Activated CD4-positive, alpha-beta memory T cell treated with anti-CD3 and anti-CD28 coated beads for 36 hours (primary cell): Measurements from ENCODE around the gene NSD1. TPM values are rescaled to one million over a fixed set of nuclear protein-coding genes. Genes with fewer than 3 reads are reported as not detected.
"Not testable (repeated sequence)": the region's sequence is repeated elsewhere in the genome, so short reads cannot be mapped to it uniquely, and the experiment has no call there.

Experiments
- CTCF ChIA-PET: fragments of 350-600 bp; sonication (Branson Sonifier 250); formaldehyde crosslinking; loops from one replicate; lab custom pipeline; 2021; ENCODE audit warnings: antibody characterized with exemption, inconsistent platforms; lab: Charles Lee
- POLR2A ChIA-PET: fragments of 350-600 bp; sonication (Branson Sonifier 250); formaldehyde crosslinking; loops from one replicate; lab custom pipeline; 2021; ENCODE audit warnings: antibody characterized with exemption; lab: Charles Lee
- DNase-seq: peaks from one replicate; pipeline ENCODE4 v3.0.0-alpha.2; 2020
- H3K27ac Mint-ChIP-seq: one replicate; pipeline ENCODE4 v1.8.0; 2021; ENCODE audit warnings: mixed read lengths
- H3K27me3 Mint-ChIP-seq: one replicate; pipeline ENCODE4 v1.8.0; 2021; ENCODE audit warnings: mixed read lengths
- H3K36me3 Mint-ChIP-seq: one replicate; pipeline ENCODE4 v1.8.0; 2021; ENCODE audit warnings: mixed read lengths
- H3K4me1 Mint-ChIP-seq: one replicate; pipeline ENCODE4 v1.8.0; 2021; ENCODE audit warnings: low read depth, mixed read lengths
- H3K4me3 Mint-ChIP-seq: one replicate; pipeline ENCODE4 v1.8.0; 2021; ENCODE audit warnings: mild to moderate bottlenecking, mixed read lengths
- H3K9me3 Mint-ChIP-seq: one replicate; pipeline ENCODE4 v1.8.0; 2021; ENCODE audit warnings: mixed read lengths
- intact Hi-C: fragments of 100-400 bp; cut with micrococcal nuclease; formaldehyde crosslinking; loops from one replicate; pipeline ENCODE4 v1.15.1; 2023
- total RNA-seq, 2 experiments: library from RNA; stranded (reverse); gene quantifications; one replicate each; pipeline ENCODE4 v1.2.3, GENCODE V29; 2021

NSD1 gene
- total RNA-seq, 2 experiments from 2014 or later, result 54.6 to 55.5 TPM

DNA sequence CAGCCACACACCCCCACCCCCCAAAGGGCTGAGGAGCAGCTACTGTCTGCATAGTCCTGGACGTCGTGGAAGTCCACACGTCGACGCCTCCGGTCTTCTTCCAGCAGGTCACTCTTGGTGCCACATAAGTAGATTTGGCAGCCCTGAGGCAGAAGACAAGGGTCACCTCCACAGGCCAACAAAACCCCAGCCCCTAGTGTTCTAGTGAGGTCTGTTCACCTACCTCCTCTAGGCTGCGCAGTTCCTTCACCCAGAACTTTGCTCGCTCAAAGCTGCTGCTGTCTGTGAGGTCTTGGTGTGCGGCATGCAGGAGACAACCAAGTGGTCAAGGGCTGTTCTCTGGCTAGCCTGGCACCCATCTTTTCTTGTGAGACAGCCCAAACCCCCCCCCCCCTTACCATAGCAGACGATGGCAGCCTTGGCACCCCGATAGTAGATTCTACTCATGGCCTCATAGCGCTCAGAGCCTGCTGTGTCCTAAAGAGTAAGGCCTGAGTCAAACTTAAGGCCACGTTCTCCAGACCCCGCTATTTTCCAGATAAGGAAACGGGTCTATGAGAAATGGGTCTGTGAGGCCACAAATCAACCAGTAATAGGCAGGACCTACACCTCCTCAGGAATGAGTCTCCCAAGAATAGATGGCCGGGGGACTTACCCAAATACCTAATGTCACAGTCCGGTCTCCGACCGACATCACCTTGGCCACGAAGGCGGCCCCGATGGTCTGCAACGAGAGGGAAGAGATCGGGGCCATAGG, 169.0 kb downstream of the NSD1 start:
- no peaks in the 10 kb centered on the region for H3K27me3 Mint-ChIP-seq
- H3K36me3 Mint-ChIP-seq, result peaks cover 32% of the 10 kb centered on the region
- intact Hi-C loops, result loop anchor here (1.0 to 5.0 kb wide), 3 partner anchors 10 to 188 kb away; partner anchors contain the start of gene NSD1
- peak overlapping the region; percentile 96 for H3K4me3 Mint-ChIP-seq
- H3K9me3 Mint-ChIP-seq, result no peaks in the 10 kb centered on the region
- POLR2A ChIA-PET, result interaction anchor here (1.7 to 2.0 kb wide), 2 partner anchors 10 to 25 kb away, joined by 3 to 7 read pairs; partner anchors contain the start of gene MXD3
- H3K27ac Mint-ChIP-seq, result peak overlapping the region; percentile 67
- peaks cover 56% of the 10 kb centered on the region for H3K4me1 Mint-ChIP-seq
- CTCF ChIA-PET, result interaction anchor here (1.3 to 2.0 kb wide), 8 partner anchors 7 to 199 kb away, joined by 3 to 14 read pairs (median 4); no protein-coding TSS in a partner anchor
- DNase-seq, result no peak

DNA sequence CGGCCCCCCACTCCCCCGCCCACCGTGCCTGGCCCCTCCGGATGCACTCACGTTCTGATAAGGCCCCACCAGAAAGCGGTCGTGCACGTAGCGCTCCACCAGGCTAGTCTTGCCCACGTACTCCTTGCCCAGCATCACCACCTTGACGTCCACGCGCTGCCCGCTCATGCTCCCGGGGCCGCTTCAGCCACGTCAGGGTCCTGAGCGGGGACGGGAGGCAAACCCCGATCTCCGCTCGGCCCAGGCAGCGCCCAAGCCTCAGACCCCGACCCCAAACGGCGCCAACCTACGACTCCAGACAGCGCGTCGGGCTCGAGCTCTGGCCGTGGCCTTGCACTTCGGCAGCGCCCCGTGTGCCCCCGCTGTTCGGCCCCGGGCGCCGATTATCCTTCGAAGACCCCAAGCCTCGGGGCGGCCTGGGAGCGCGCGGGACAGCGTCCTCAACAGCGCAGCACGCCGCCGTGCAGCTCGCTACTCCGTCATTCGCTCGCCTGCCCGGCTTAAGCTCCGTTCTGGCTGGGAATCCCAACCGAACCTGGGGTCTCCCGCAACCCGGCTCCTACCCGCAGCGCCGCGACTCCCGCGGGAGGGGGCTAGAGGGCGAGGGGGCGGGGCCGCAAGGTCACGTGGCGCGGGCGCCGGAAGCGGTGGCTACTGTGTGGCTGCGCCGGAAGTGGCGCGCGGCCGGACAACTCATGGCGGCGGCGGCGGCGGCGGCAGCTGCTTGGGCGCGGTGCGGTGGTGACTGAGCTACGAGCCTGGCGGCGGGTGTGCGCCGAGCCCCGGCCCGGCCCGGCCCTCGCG, 169.8 kb downstream of the NSD1 start, which contains the start of the genes PRELID1 and RAB24:
PRELID1 (plus strand) TSS at position 679 of the 804 bp plus-strand sequence. CDS start 187 bp downstream, outside the sequence.
RAB24 (minus strand) TSS at position 599 of the 804 bp plus-strand sequence; CDS start at position 168, 431 bp downstream.
- H3K27me3 Mint-ChIP-seq, result no peaks in the 10 kb centered on the region
- ChIA-PET POLR2A (interaction anchor here (0.8 to 2.0 kb wide), 5 partner anchors 9 to 169 kb away, joined by 3 to 7 read pairs (median 4); partner anchors contain the start of genes LMAN2 and MXD3), CTCF (interaction anchor here (1.0 to 1.4 kb wide), 5 partner anchors 9 to 189 kb away, joined by 3 to 8 read pairs (median 6); partner anchors contain the start of gene LMAN2)
- intact Hi-C loops, result loop anchor here (1.0 to 5.0 kb wide), 3 partner anchors 9 to 189 kb away; partner anchors contain the start of gene NSD1
- H3K36me3 Mint-ChIP-seq, result peaks cover 32% of the 10 kb centered on the region
- peaks cover 56% of the 10 kb centered on the region for H3K4me1 Mint-ChIP-seq
- peak; percentile 94 for DNase-seq
- peak within 1 kb of the TSS; percentile 96 for H3K4me3 Mint-ChIP-seq
- H3K9me3 Mint-ChIP-seq, result no peaks in the 10 kb centered on the region
- peak within 1 kb of the TSS; percentile 82 for H3K27ac Mint-ChIP-seq

GRCh38 chr5:177303925-177304391, 170.4 kb downstream of the NSD1 start:
- ChIA-PET CTCF (interaction anchor here (1.0 to 1.4 kb wide), 6 partner anchors 9 to 196 kb away, joined by 3 to 8 read pairs (median 5); partner anchors contain the start of gene LMAN2), POLR2A (interaction anchor here (0.8 to 2.0 kb wide), 5 partner anchors 8 to 169 kb away, joined by 3 to 7 read pairs (median 4); partner anchors contain the start of genes LMAN2 and MXD3)
- Mint-ChIP-seq H3K27ac (peak overlapping the region; percentile 82), H3K27me3 (no peaks in the 10 kb centered on the region), H3K9me3 (no peaks in the 10 kb centered on the region), H3K36me3 (peaks cover 32% of the 10 kb centered on the region), H3K4me3 (peak overlapping the region; percentile 96), H3K4me1 (peaks cover 58% of the 10 kb centered on the region)
- intact Hi-C loops, result loop anchor here (1.0 to 5.0 kb wide), 3 partner anchors 8 to 189 kb away; partner anchors contain the start of gene NSD1
- peak; percentile 39 for DNase-seq

DNA sequence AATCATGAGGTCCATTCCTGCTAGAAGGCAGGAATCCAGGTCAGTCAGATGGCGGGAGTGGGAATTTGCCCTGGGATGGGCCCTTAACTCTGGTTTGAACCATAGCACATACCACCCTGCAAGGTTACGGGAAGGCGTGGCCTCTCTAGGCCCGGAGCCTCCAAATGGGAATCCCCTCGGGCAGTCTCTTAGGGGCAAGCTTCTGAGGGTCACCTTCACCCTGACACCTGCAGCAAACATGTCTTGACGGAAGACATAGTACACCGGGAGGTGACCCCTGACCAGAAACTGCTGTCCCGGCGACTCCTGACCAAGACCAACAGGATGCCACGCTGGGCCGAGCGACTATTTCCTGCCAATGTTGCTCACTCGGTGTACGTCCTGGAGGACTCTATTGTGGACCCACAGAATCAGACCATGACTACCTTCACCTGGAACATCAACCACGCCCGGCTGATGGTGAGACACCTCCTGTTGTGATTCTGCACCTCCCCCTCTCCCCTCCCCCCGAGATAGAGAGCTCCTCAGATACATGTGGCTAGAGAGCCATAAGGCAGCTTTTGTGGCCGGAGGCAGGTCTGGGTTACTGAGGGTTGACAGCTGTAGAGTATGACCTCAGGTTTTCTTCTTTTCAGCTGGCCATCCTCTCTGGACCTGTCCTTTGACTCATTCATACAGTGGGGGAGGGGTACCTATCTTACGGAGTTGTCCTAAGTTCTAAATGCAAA, 171.0 kb downstream of the NSD1 start:
- H3K27ac Mint-ChIP-seq, result peak overlapping the region; percentile 82
- intact Hi-C loops, result loop anchor here (5.0 kb wide), 1 partner anchor 172 kb away; the partner anchor contains the start of gene NSD1
- peak overlapping the region; percentile 96 for H3K4me3 Mint-ChIP-seq
- POLR2A ChIA-PET, result interaction anchor here (1.9 kb wide), 1 partner anchor 47 kb away, joined by 4 read pairs; the partner anchor contains the start of gene LMAN2
- H3K9me3 Mint-ChIP-seq, result no peaks in the 10 kb centered on the region
- H3K27me3 Mint-ChIP-seq, result no peaks in the 10 kb centered on the region
- DNase-seq, result peak; percentile 46
- peaks cover 59% of the 10 kb centered on the region for H3K4me1 Mint-ChIP-seq
- CTCF ChIA-PET, result interaction anchor here (0.6 to 1.3 kb wide), 3 partner anchors 150 to 196 kb away, joined by 3 read pairs; no protein-coding TSS in a partner anchor
- H3K36me3 Mint-ChIP-seq, result peaks cover 32% of the 10 kb centered on the region

- DNase-seq, H3K9me3 Mint-ChIP-seq, H3K27me3 Mint-ChIP-seq, POLR2A ChIA-PET, intact Hi-C loops: not testable (repeated sequence)
- Mint-ChIP-seq H3K36me3 (peaks cover 32% of the 10 kb centered on the region), H3K4me1 (peaks cover 55% of the 10 kb centered on the region), H3K27ac (peak overlapping the region; percentile 43), H3K4me3 (peak overlapping the region; percentile 9)
- CTCF ChIA-PET, result interaction anchor here (1.0 kb wide), 1 partner anchor 195 kb away, joined by 3 read pairs; no protein-coding TSS in a partner anchor
Measured at GRCh38 chr5:177306103-177306640, 172.6 kb downstream of the NSD1 start.

- peaks cover 47% of the 10 kb centered on the region for H3K4me1 Mint-ChIP-seq
- H3K36me3 Mint-ChIP-seq, result peaks cover 34% of the 10 kb centered on the region
- H3K27me3 Mint-ChIP-seq, result peaks cover 1% of the 10 kb centered on the region
- no peak overlapping the region for H3K4me3 Mint-ChIP-seq
- H3K27ac Mint-ChIP-seq, result peak overlapping the region; percentile 76
- POLR2A ChIA-PET, result interaction anchor here (0.6 kb wide), 1 partner anchor 31 kb away, joined by 3 read pairs; no protein-coding TSS in a partner anchor
- DNase-seq, result no peak
- intact Hi-C loops, result no loop called here
- no peaks in the 10 kb centered on the region for H3K9me3 Mint-ChIP-seq
- CTCF ChIA-PET, result interaction anchor here (4.3 kb wide), 1 partner anchor 97 kb away, joined by 52 read pairs; no protein-coding TSS in a partner anchor
Measured at GRCh38 chr5:177306674-177307543, 173.3 kb downstream of the NSD1 start.

- no peak for DNase-seq
- Mint-ChIP-seq H3K36me3 (peaks cover 34% of the 10 kb centered on the region), H3K4me1 (peaks cover 44% of the 10 kb centered on the region), H3K9me3 (no peaks in the 10 kb centered on the region), H3K27me3 (peaks cover 1% of the 10 kb centered on the region), H3K27ac (no peak overlapping the region), H3K4me3 (no peak overlapping the region)
- POLR2A ChIA-PET, result interaction anchor here (0.6 kb wide), 1 partner anchor 32 kb away, joined by 3 read pairs; no protein-coding TSS in a partner anchor
- intact Hi-C loops, result no loop called here
- CTCF ChIA-PET, result interaction anchor here (0.9 to 4.3 kb wide), 12 partner anchors 11 to 196 kb away, joined by 4 to 52 read pairs (median 24); partner anchors contain the start of gene LMAN2
Measured at GRCh38 chr5:177307544-177308363, 174.2 kb downstream of the NSD1 start.

GRCh38 chr5:177308740-177309139, 175.2 kb downstream of the NSD1 start:
- intact Hi-C loops, result no loop called here
- H3K4me3 Mint-ChIP-seq, result no peak overlapping the region
- H3K27me3 Mint-ChIP-seq, result peaks cover 1% of the 10 kb centered on the region
- no peak for DNase-seq
- CTCF ChIA-PET, result interaction anchor here (0.6 to 4.3 kb wide), 28 partner anchors 10 to 213 kb away, joined by 3 to 52 read pairs (median 7); partner anchors contain the start of gene LMAN2
- no peak overlapping the region for H3K27ac Mint-ChIP-seq
- peaks cover 46% of the 10 kb centered on the region for H3K4me1 Mint-ChIP-seq
- H3K36me3 Mint-ChIP-seq, result peaks cover 34% of the 10 kb centered on the region
- H3K9me3 Mint-ChIP-seq, result no peaks in the 10 kb centered on the region
- POLR2A ChIA-PET, result interaction anchor here (1.0 to 1.9 kb wide), 3 partner anchors 43 to 137 kb away, joined by 3 to 11 read pairs (median 3); partner anchors contain the start of genes LMAN2 and PRR7
